ENCODE data around the gene UBA1. TPM values are rescaled to one million over a fixed set of nuclear protein-coding genes. Genes with fewer than 3 reads are reported as not detected.
A peak's percentile ranks its signal among the peaks of the same experiment; 100 is the strongest.

UBA1 gene
- polyA plus RNA-seq, 2 of the 4 experiments (the other 2 are of a cell fraction), result 160 to 192 TPM

- TF ChIP-seq REST (IDR thresholded peaks at IDR 0.05), result no peak
- no peak for TF ChIP-seq FOSB (CRISPR knock-in tag; IDR thresholded peaks at IDR 0.05)
Observed at GRCh38 chrX:47198026-47198686, 4.5 kb downstream of the UBA1 start (continued).

DNA sequence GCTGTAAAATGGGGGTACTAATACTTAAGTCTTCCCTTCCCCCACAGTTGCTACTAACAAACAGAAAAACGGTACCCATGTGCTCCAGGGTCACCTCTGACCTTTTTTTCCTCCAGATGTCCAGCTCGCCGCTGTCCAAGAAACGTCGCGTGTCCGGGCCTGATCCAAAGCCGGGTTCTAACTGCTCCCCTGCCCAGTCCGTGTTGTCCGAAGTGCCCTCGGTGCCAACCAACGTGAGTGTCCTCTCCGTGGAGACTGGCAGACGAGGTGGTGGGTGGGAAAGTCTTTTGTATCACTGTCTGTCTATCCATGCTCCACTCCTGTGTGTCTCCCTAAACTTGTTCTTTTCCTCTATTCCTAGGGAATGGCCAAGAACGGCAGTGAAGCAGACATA lies 5.1 kb downstream of the UBA1 start:
- no peak for FAIRE-seq
- no peak for ATAC-seq
- TF ChIP-seq SREBF2 (IDR thresholded peaks at IDR 0.05), result no peak
- no peak for TF ChIP-seq RCOR1 (IDR thresholded peaks at IDR 0.05; ENCODE audit: low read depth, low read length)
- no peak for TF ChIP-seq RAD21 (conservative IDR thresholded peaks at IDR 0.05 in 1 of 2, IDR thresholded peaks at IDR 0.05 in 1 of 2)
- TF ChIP-seq RARB (CRISPR knock-in tag; IDR thresholded peaks at IDR 0.05), result no peak
- TF ChIP-seq, protein P1, sequence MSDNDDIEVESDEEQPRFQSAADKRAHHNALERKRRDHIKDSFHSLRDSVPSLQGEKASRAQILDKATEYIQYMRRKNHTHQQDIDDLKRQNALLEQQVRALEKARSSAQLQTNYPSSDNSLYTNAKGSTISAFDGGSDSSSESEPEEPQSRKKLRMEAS (IDR thresholded peaks at IDR 0.05), result no peak
- no peak for TF ChIP-seq EHMT2 (IDR thresholded peaks at IDR 0.05; ENCODE audit: low read depth)
- TF ChIP-seq PBX3 (IDR thresholded peaks at IDR 0.05), result no peak
- no peak for TF ChIP-seq ZFP36 (IDR thresholded peaks at IDR 0.05; ENCODE audit: borderline replicate concordance, partially characterized antibody)
- TF ChIP-seq, protein P2, sequence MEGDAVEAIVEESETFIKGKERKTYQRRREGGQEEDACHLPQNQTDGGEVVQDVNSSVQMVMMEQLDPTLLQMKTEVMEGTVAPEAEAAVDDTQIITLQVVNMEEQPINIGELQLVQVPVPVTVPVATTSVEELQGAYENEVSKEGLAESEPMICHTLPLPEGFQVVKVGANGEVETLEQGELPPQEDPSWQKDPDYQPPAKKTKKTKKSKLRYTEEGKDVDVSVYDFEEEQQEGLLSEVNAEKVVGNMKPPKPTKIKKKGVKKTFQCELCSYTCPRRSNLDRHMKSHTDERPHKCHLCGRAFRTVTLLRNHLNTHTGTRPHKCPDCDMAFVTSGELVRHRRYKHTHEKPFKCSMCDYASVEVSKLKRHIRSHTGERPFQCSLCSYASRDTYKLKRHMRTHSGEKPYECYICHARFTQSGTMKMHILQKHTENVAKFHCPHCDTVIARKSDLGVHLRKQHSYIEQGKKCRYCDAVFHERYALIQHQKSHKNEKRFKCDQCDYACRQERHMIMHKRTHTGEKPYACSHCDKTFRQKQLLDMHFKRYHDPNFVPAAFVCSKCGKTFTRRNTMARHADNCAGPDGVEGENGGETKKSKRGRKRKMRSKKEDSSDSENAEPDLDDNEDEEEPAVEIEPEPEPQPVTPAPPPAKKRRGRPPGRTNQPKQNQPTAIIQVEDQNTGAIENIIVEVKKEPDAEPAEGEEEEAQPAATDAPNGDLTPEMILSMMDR (IDR thresholded peaks at IDR 0.05), result no peak
- no peak for TF ChIP-seq PHF8 (IDR thresholded peaks at IDR 0.05; ENCODE audit: borderline replicate concordance, low read depth)
- TF ChIP-seq HOXA7 (CRISPR knock-in tag; IDR thresholded peaks at IDR 0.05), result no peak
- H3K4me3 ChIP-seq, result no peak overlapping the region
- H3K27ac ChIP-seq, result 0 out of 6 replicates have a peak overlapping the region, but pooled peaks of 1 of the 2 experiments have one; percentile 12
- DNase-seq (ENCODE audit: low read depth in 1 of 2, low spot score in 1 of 2), result no peak
- H3K4me2 ChIP-seq, result no peak overlapping the region
- ChIA-PET CTCF (interaction anchor here (0.9 to 7.7 kb wide), 3 partner anchors 114 to 324 kb away, joined by 3 to 52 read pairs (median 10); no protein-coding TSS in a partner anchor), POLR2A (no interaction called here)
- 92% methylated on average over 15 of the region's 15 CpGs for WGBS (ENCODE audit: missing lambda C conversion rate)
- peaks cover 64% of the 10 kb centered on the region for H3K4me1 ChIP-seq
- H3K9me3 ChIP-seq, result no peaks in the 10 kb centered on the region

- WGBS (ENCODE audit: missing lambda C conversion rate), result 96% methylated on average over 10 of the region's 10 CpGs
- DNase-seq (ENCODE audit: low read depth in 1 of 2, low spot score in 1 of 2) (no peak), ATAC-seq (no peak), FAIRE-seq (no peak)
- peaks cover 64% of the 10 kb centered on the region for H3K4me1 ChIP-seq
- POLR2A ChIA-PET, result no interaction called here
- no peak overlapping the region for H3K4me3 ChIP-seq
- no peaks in the 10 kb centered on the region for H3K9me3 ChIP-seq
- 0 out of 6 replicates have a peak overlapping the region, but pooled peaks of 1 of the 2 experiments have one; percentile 12 for H3K27ac ChIP-seq
- no peak overlapping the region for H3K4me2 ChIP-seq
- CTCF ChIA-PET, result interaction anchor here (1.1 to 7.7 kb wide), 4 partner anchors 55 to 403 kb away, joined by 3 to 52 read pairs (median 6); partner anchors contain the start of genes NDUFB11 and RBM10
- TF ChIP-seq HES2 (IDR thresholded peaks at IDR 0.05) (no peak), CHD2 (IDR thresholded peaks at IDR 0.05; ENCODE audit: low read length, partially characterized antibody) (no peak), GATA3 (IDR thresholded peaks at IDR 0.05; ENCODE audit: borderline replicate concordance) (no peak), RFX5 (IDR thresholded peaks at IDR 0.05) (no peak), KDM1A (IDR thresholded peaks at IDR 0.05; ENCODE audit: low read depth) (no peak), PBX3 (IDR thresholded peaks at IDR 0.05) (no peak), JUN (IDR thresholded peaks at IDR 0.05) (no peak), MAZ (IDR thresholded peaks at IDR 0.05; ENCODE audit: borderline replicate concordance, low read depth, low read length) (no peak), HDAC2 (IDR thresholded peaks at IDR 0.05) (no peak), PHF8 (IDR thresholded peaks at IDR 0.05; ENCODE audit: borderline replicate concordance, low read depth) (no peak), USF2 (IDR thresholded peaks at IDR 0.05) (no peak), JUNB (IDR thresholded peaks at IDR 0.05) (no peak), POLR2A (IDR thresholded peaks at IDR 0.05; ENCODE audit: low read length) (no peak)
- TF ChIP-seq, protein P3, sequence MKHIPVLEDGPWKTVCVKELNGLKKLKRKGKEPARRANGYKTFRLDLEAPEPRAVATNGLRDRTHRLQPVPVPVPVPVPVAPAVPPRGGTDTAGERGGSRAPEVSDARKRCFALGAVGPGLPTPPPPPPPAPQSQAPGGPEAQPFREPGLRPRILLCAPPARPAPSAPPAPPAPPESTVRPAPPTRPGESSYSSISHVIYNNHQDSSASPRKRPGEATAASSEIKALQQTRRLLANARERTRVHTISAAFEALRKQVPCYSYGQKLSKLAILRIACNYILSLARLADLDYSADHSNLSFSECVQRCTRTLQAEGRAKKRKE (CRISPR knock-in tag; IDR thresholded peaks at IDR 0.05; ENCODE audit: low read depth), result no peak
Observed at GRCh38 chrX:47199286-47199685, 5.7 kb downstream of the UBA1 start.

Data from A549 (cell line).